IMR-90 (cell line): ENCODE data around the gene MMP25. TPM values are rescaled to one million over a fixed set of nuclear protein-coding genes. Genes with fewer than 3 reads are reported as not detected.

Experiments used
- ATAC-seq: fragments of 200-7000 bp; cut with Tn5 transposase; 2 replicates; pipeline ENCODE4 v1.9.1; 2020; ENCODE audit warnings: low read depth, mild to moderate bottlenecking, moderate library complexity
- BruUV-seq: library from RNA; stranded (reverse); fragments of 400-500 nt; replicated peaks from 2 replicates; lab custom pipeline; 2021; lab: Mats Ljungman, UMichigan
- CTCF ChIA-PET: fragments of 300-600 bp; formaldehyde crosslinking; extraction: SDS; loops from one replicate; lab custom pipeline; 2021; ENCODE audit warnings: antibody characterized with exemption; lab: Yijun Ruan, JAX
- POLR2A ChIA-PET: fragments of 300-600 bp; sonication (Branson Sonifier 250); formaldehyde crosslinking; loops from one replicate; lab custom pipeline; 2022; ENCODE audit warnings: antibody characterized with exemption; ENCODE audit not compliant: unreplicated experiment; lab: Charles Lee
- DNase-seq: peaks from one replicate; pipeline ENCODE4 v3.0.0; 2013
- H2AFZ ChIP-seq: replicated peaks from 2 replicates; pipeline ENCODE3; 2013; ENCODE audit warnings: low read length, mild to moderate bottlenecking; ENCODE audit not compliant: poor library complexity
- H2AK5ac ChIP-seq: 2 replicates; pipeline ENCODE4 v1.6.1; 2013; ENCODE audit warnings: low read depth, low read length, inconsistent platforms
- H2AK9ac ChIP-seq: replicated peaks from 2 replicates; pipeline ENCODE3; 2013; ENCODE audit warnings: mild to moderate bottlenecking, low read depth, low read length, moderate library complexity; ENCODE audit not compliant: poor library complexity
- H2BK120ac ChIP-seq: 2 replicates; pipeline ENCODE4 v1.6.1; 2013; ENCODE audit warnings: low read depth, low read length, inconsistent platforms
- H2BK15ac ChIP-seq: 3 replicates; pipeline ENCODE4 v1.6.1; 2013; ENCODE audit warnings: low read depth, low read length, inconsistent platforms
- H2BK20ac ChIP-seq: 2 replicates; pipeline ENCODE4 v1.6.1; 2013; ENCODE audit warnings: low read depth, mild to moderate bottlenecking, inconsistent platforms, low read length, moderate library complexity
- H2BK5ac ChIP-seq: 2 replicates; pipeline ENCODE4 v1.6.1; 2013; ENCODE audit warnings: mild to moderate bottlenecking, low read depth, low read length, inconsistent platforms; ENCODE audit not compliant: poor library complexity, severe bottlenecking
- H3K14ac ChIP-seq: replicated peaks from 2 replicates; pipeline ENCODE4 v1.6.1; 2013; ENCODE audit warnings: low read depth, low read length, inconsistent platforms
- H3K18ac ChIP-seq: 2 replicates; pipeline ENCODE4 v1.6.1; 2013; ENCODE audit warnings: low read depth, low read length, control low read depth
- H3K23ac ChIP-seq: 2 replicates; pipeline ENCODE4 v1.6.1; 2013; ENCODE audit warnings: low read depth, low read length, inconsistent platforms
- H3K27ac ChIP-seq: 2 replicates; pipeline ENCODE4 v1.5.1; 2013; ENCODE audit warnings: mild to moderate bottlenecking, control low read depth, low read length; ENCODE audit not compliant: insufficient read depth
- H3K27me3 ChIP-seq: 2 replicates; pipeline ENCODE4 v1.6.1; 2013; ENCODE audit warnings: low read length; ENCODE audit not compliant: control insufficient read depth, insufficient read depth
- H3K36me3 ChIP-seq: 2 replicates; pipeline ENCODE4 v1.6.1; 2013; ENCODE audit warnings: low read length, mixed read lengths; ENCODE audit not compliant: control insufficient read depth, insufficient read depth
- H3K4ac ChIP-seq: 2 replicates; pipeline ENCODE4 v1.6.1; 2013; ENCODE audit warnings: low read depth, low read length, inconsistent platforms
- H3K4me1 ChIP-seq: 2 replicates; pipeline ENCODE4 v1.6.1; 2013; ENCODE audit warnings: low read length, mixed read lengths; ENCODE audit not compliant: control insufficient read depth, insufficient read depth
- H3K4me2 ChIP-seq: 2 replicates; pipeline ENCODE4 v1.6.1; 2013; ENCODE audit warnings: low read depth, mild to moderate bottlenecking, control low read depth, low read length, moderate library complexity
- H3K4me3 ChIP-seq: 2 replicates; pipeline ENCODE4 v1.5.1; 2013; ENCODE audit warnings: low read depth, mild to moderate bottlenecking, control low read depth, low read length, moderate library complexity; ENCODE audit not compliant: insufficient read depth
- H3K56ac ChIP-seq: 2 replicates; pipeline ENCODE4 v1.6.1; 2013; ENCODE audit warnings: low read length, inconsistent platforms; ENCODE audit not compliant: insufficient read depth; ENCODE audit errors: extremely low read depth
- H3K79me1 ChIP-seq, 2 experiments: 2 replicates each; pipeline ENCODE4 v1.6.1; 2013; ENCODE audit warnings: low read length in 2 of 2, inconsistent platforms in 1 of 2, low read depth in 1 of 2
- H3K9ac ChIP-seq: 2 replicates; pipeline ENCODE4 v1.6.1; 2013; ENCODE audit warnings: low read depth, low read length, control low read depth
- H3K9me1 ChIP-seq: 2 replicates; pipeline ENCODE4 v1.6.1; 2013; ENCODE audit warnings: low read length, inconsistent platforms; ENCODE audit not compliant: insufficient read depth
- H3K9me3 ChIP-seq: 2 replicates; pipeline ENCODE4 v1.6.1; 2013; ENCODE audit warnings: low read length; ENCODE audit not compliant: control insufficient read depth, insufficient read depth
- H4K20me1 ChIP-seq: 2 replicates; pipeline ENCODE4 v1.6.1; 2013; ENCODE audit warnings: low read length, inconsistent platforms; ENCODE audit not compliant: insufficient read depth
- H4K5ac ChIP-seq: 2 replicates; pipeline ENCODE4 v1.6.1; 2013; ENCODE audit warnings: mild to moderate bottlenecking, low read depth, low read length, control low read depth
- H4K8ac ChIP-seq, 2 experiments: 2 replicates each; pipeline ENCODE4 v1.6.1; 2013; ENCODE audit warnings: low read depth in 2 of 2, low read length in 2 of 2, control low read depth in 1 of 2, inconsistent platforms in 1 of 2
- H4K91ac ChIP-seq: 2 replicates; pipeline ENCODE4 v1.6.1; 2013; ENCODE audit warnings: low read depth, low read length, inconsistent platforms; ENCODE audit not compliant: insufficient read depth
- BHLHE40 ChIP-seq: fragments of 150-350 bp; IDR thresholded peaks from 2 replicates; pipeline ENCODE4 v1.6.1; 2016; ENCODE audit warnings: mild to moderate bottlenecking, low read depth, low read length
- CEBPB ChIP-seq: IDR thresholded peaks from 2 replicates; pipeline ENCODE4 v1.6.1; 2012; ENCODE audit warnings: low read depth, low read length, improper control_type of control experiment
- CTCF ChIP-seq: conservative IDR thresholded peaks from 2 replicates; pipeline ENCODE4 v1.5.1; 2012; ENCODE audit warnings: mild to moderate bottlenecking, low read depth, low read length, improper control_type of control experiment
- ELK1 ChIP-seq: fragments of 150-350 bp; IDR thresholded peaks from 2 replicates; pipeline ENCODE4 v1.6.1; 2016; ENCODE audit warnings: low read depth, mild to moderate bottlenecking, low read length, moderate library complexity, borderline replicate concordance
- FOS ChIP-seq: fragments of 150-350 bp; IDR thresholded peaks from 2 replicates; pipeline ENCODE4 v1.6.1; 2016; ENCODE audit warnings: low read depth, low read length
- MAFK ChIP-seq: IDR thresholded peaks from 2 replicates; pipeline ENCODE4 v1.6.1; 2012; ENCODE audit warnings: low read depth, low read length, improper control_type of control experiment
- MAZ ChIP-seq: IDR thresholded peaks from 2 replicates; pipeline ENCODE4 v1.6.1; 2012; ENCODE audit warnings: low read depth, mild to moderate bottlenecking, low read length, improper control_type of control experiment, moderate library complexity, borderline replicate concordance
- MXI1 ChIP-seq: IDR thresholded peaks from 2 replicates; pipeline ENCODE4 v1.6.1; 2012; ENCODE audit warnings: low read depth, mild to moderate bottlenecking, low read length, moderate library complexity, borderline replicate concordance
- NFE2L2 ChIP-seq: fragments of 150-350 bp; IDR thresholded peaks from 2 replicates; pipeline ENCODE4 v1.6.1; 2016; ENCODE audit warnings: low read depth, mild to moderate bottlenecking, low read length
- RAD21 ChIP-seq: IDR thresholded peaks from 2 replicates; pipeline ENCODE4 v1.6.1; 2012; ENCODE audit warnings: low read length, improper control_type of control experiment
- RCOR1 ChIP-seq: IDR thresholded peaks from 2 replicates; pipeline ENCODE4 v1.6.1; 2012; ENCODE audit warnings: mild to moderate bottlenecking, low read length, improper control_type of control experiment; ENCODE audit not compliant: insufficient replicate concordance
- RFX5 ChIP-seq: IDR thresholded peaks from 2 replicates; pipeline ENCODE4 v1.8.0; 2012; ENCODE audit warnings: low read depth, mild to moderate bottlenecking, low read length, moderate library complexity
- SMC3 ChIP-seq: fragments of 150-350 bp; IDR thresholded peaks from 2 replicates; pipeline ENCODE4 v1.6.1; 2016; ENCODE audit warnings: low read depth, mild to moderate bottlenecking, antibody characterized with exemption, low read length, moderate library complexity
- USF2 ChIP-seq: fragments of 150-350 bp; IDR thresholded peaks from 2 replicates; pipeline ENCODE4 v1.6.1; 2017; ENCODE audit warnings: mild to moderate bottlenecking, antibody characterized with exemption, low read length, low read depth
- WGBS, 2 experiments: methylation state at CpG; one replicate each; pipeline versions ENCODE4 v1.1.5 to v1.1.7; 2013; ENCODE audit warnings: missing lambda C conversion rate in 2 of 2; ENCODE audit not compliant: insufficient read length in 1 of 2; ENCODE audit errors: extremely low coverage in 2 of 2; 5-methylcytosine and 5-hydroxymethylcytosine counted together
- dilution Hi-C: fragments of 300-500 bp; cut with HindIII; formaldehyde crosslinking; loops from one replicate; pipeline ENCODE4 v1.14.3; 2018; ENCODE audit warnings: low sequenced_read_pairs; ENCODE audit not compliant: unreplicated experiment
- in situ Hi-C: fragments of 300-500 bp; cut with MboI; formaldehyde crosslinking; loops from 3 replicates; pipeline ENCODE4 v1.14.3; 2019; ENCODE audit warnings: low sequenced_read_pairs, inconsistent platforms, mixed read lengths
- intact Hi-C: fragments of 100-400 bp; cut with micrococcal nuclease; formaldehyde crosslinking; loops from 2 replicates; pipeline ENCODE4 v1.10.0; 2022
- polyA plus RNA-seq, 3 experiments: library from polyadenylated mRNA; depleted of rRNA; stranded (reverse); fragments of >200 nt; gene quantifications; 2 replicates each; pipeline ENCODE4 v1.2.3, GENCODE V29; 2012; ENCODE audit warnings: low replicate concordance in 1 of 3
- total RNA-seq: library from RNA; depleted of rRNA; stranded (reverse); fragments of >200 nt; gene quantifications from 2 replicates; pipeline ENCODE4 v1.2.3, GENCODE V29; 2012

The MMP25 gene
- total and polyA plus RNA-seq, 2 of the 4 experiments (the other 2 are of a cell fraction), result 0.07 TPM; not detected in 1

GRCh38 chr16:3038896-3039295, 7.5 kb upstream of the MMP25 start:
- WGBS, 2 experiments, result 50% methylated on average over 1 of the region's 5 CpGs; no CpG with 5 or more reads in 1 of the 2 experiments
- no peak overlapping the region for H3K4ac ChIP-seq
- no peak overlapping the region for H2AK9ac ChIP-seq
- no peaks in the 10 kb centered on the region for H3K9me1 ChIP-seq
- H3K27ac ChIP-seq, result no peak overlapping the region
- no peak overlapping the region for H2BK15ac ChIP-seq
- no peaks in the 10 kb centered on the region for H3K4me1 ChIP-seq
- no peak overlapping the region for H2AK5ac ChIP-seq
- no peak overlapping the region for H3K4me3 ChIP-seq
- H4K8ac ChIP-seq, result no peak overlapping the region
- POLR2A ChIA-PET, result no interaction called here
- 0 out of 2 replicates have a peak overlapping the region, but pooled peaks have one; percentile 38 for H3K23ac ChIP-seq
- BruUV-seq, result no TSS peak
- ATAC-seq, result no peak
- no peak overlapping the region for H3K4me2 ChIP-seq
- H2BK5ac ChIP-seq, result no peak overlapping the region
- H2AFZ ChIP-seq, result peak overlapping the region; percentile 14
- no peaks in the 10 kb centered on the region for H3K79me1 ChIP-seq
- intact Hi-C loops, result no loop called here
- H4K20me1 ChIP-seq, result no peaks in the 10 kb centered on the region
- DNase-seq, result no peak
- CTCF ChIA-PET, result interaction anchor here (2.3 kb wide), 1 partner anchor 11 kb away, joined by 7 read pairs; no protein-coding TSS in a partner anchor
- dilution Hi-C loops, result no loop called here
- no peak overlapping the region for H3K56ac ChIP-seq
- TF ChIP-seq BHLHE40 (no peak), ELK1 (no peak), USF2 (no peak), RCOR1 (no peak), NFE2L2 (no peak), MAFK (no peak), FOS (no peak), CTCF (no peak), MAZ (no peak), CEBPB (no peak), RFX5 (no peak), SMC3 (no peak), MXI1 (no peak), RAD21 (no peak)
- H3K9ac ChIP-seq, result no peak overlapping the region
- H3K9me3 ChIP-seq, result no peaks in the 10 kb centered on the region
- H2BK20ac ChIP-seq, result no peak overlapping the region
- H3K27me3 ChIP-seq, result peaks cover 63% of the 10 kb centered on the region
- H4K5ac ChIP-seq, result no peak overlapping the region
- no peaks in the 10 kb centered on the region for H3K36me3 ChIP-seq
- no peak overlapping the region for H2BK120ac ChIP-seq
- no peak overlapping the region for H4K91ac ChIP-seq
- in situ Hi-C loops, result no loop called here
- H3K18ac ChIP-seq, result no peak overlapping the region
- no peak overlapping the region for H3K14ac ChIP-seq
